HG03432 (cell line): ENCODE results near the gene CDYL.

ENCODE experiments used
- ATAC-seq: cut with Tn5 transposase; IDR thresholded peaks from one replicate; pipeline ENCODE4 v1.9.1; 2021; ENCODE audit warnings: mild to moderate bottlenecking, moderate library complexity; ENCODE audit not compliant: unreplicated experiment

Gene CDYL, protein sequence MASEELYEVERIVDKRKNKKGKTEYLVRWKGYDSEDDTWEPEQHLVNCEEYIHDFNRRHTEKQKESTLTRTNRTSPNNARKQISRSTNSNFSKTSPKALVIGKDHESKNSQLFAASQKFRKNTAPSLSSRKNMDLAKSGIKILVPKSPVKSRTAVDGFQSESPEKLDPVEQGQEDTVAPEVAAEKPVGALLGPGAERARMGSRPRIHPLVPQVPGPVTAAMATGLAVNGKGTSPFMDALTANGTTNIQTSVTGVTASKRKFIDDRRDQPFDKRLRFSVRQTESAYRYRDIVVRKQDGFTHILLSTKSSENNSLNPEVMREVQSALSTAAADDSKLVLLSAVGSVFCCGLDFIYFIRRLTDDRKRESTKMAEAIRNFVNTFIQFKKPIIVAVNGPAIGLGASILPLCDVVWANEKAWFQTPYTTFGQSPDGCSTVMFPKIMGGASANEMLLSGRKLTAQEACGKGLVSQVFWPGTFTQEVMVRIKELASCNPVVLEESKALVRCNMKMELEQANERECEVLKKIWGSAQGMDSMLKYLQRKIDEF

DNA sequence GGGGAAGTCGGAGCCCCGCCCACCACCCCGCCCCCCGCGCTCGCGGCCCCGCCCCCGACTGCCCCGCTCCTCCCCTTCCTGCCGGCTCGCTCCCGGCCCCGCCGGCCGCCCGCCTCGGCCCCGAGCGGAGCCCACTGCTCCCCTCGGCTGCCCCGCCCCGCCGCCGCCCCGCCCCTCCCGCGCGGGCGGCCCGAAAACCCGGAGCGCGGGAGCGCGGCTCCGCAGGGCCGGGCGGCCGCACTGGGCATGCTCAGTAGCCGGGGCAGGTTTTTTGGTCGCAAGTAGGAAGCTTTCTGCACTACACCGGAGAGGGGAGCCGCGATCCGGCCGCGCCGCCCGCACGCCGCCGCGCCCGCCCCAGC lies at the start of gene CDYL:
CDYL (plus strand) TSS at position 274 of the 362 bp plus-strand sequence. CDS start 380 bp downstream, outside the sequence.
- peak; percentile 70 for ATAC-seq

DNA sequence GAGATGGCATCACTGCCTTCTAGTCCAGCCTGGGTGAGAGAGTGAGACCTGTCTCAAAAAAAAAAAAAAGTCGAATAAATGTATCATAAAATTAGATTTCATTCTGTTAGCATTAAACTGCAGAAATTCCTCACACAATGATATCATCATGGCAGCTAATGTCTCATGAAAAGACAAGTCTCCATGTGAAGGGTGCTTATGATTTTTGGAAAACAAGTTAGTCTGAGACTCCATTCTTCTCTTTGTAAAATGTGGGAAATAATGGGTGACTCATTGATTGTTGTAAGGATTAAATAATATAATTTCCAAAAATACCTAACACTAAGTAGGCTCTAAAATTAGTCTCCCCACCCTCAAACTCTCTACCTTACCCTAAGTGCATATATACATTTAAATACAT lies 49.6 kb upstream of the CDYL start:
- ATAC-seq: no peak

DNA sequence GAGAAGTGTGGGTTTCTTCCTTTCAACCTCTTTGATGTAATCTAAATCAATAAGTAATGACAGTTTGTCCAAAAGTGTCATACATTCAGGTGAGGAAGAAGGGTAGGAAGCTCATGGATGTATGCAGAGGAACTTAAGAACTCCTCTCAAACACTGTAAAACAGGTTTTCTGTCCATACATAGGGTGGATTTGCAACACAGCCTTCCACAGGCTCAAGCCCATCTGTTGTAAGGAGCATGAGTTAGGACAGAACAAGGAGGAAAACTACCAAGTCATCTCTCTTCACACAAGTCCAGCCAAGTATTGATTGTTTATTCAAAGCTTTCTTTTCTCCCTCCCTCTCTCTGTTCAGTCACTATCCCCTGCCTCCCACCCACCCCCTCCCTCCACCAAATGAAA lies 49.0 kb upstream of the CDYL start:
- no peak for ATAC-seq

DNA sequence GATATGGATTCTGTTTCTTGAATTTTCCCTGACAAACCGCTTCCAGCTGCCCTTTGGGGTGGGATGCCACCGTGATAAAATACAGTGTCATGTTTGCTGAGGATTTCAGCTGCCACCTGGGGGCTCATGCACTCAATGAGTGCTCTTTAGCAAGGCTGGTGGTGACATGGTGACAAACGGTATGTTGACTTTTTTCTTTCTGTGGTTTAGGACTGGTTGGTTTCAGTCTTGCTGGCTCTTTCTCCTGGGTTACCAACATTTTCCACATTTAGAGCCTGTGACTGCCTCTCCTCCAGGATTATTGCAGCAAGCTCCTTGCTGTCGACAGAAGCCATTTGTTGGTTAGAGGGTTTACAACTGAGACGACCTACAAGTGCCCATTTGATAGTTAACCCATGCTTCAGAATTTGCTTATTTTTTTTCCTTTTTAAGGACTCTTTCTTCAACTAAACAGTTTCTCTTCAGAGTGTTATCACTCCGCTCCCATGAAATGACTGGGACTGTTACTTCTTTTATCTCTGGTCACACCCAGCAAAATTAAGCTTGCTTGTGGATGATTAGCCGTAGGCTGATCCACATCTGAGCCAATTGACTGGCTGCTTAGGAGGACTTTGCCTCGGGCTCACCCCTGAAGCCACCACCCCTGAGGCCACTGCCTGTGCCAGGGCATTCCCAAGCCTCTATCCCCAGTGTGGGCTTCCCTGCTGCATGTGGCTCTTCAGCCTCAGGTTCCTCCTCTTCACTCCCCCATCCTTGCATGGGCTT lies 48.4 kb upstream of the CDYL start:
- no peak for ATAC-seq

DNA sequence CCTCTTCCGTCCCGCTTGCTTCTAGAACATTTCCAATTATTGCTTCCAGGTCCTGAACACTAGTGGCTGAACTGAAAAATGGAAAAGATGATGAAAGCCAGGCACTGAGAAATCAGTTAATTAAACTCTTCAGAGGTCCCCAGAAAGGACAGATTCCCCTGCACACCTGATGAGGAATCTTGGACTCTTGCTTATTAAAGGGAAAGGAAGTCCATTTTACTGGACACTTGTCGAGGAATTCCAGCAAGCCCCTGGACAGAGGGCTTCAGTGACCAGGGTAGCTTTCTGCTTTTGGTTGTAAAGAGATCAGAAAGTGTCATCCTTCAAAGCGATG lies 47.8 kb upstream of the CDYL start:
- no peak for ATAC-seq

DNA sequence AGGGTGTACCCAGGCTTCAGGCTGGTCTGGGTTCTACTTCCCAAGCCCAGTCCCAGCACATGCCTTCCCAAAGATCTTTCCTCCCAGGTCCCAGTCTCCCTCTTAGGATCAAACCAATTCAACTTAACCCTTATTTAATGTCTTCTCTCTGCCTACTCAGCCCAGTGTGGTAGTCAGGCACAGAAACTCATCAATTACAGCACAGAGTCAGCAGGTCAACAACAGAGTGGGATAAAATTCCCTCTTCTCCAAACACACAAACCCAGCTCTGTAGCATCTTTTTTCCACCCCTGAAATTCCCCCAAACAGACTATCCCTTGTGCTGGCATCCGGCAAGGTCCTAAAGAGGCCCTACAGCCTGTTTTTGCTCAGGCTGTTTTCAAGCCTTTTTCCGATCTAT lies 47.3 kb upstream of the CDYL start:
- no peak for ATAC-seq

DNA sequence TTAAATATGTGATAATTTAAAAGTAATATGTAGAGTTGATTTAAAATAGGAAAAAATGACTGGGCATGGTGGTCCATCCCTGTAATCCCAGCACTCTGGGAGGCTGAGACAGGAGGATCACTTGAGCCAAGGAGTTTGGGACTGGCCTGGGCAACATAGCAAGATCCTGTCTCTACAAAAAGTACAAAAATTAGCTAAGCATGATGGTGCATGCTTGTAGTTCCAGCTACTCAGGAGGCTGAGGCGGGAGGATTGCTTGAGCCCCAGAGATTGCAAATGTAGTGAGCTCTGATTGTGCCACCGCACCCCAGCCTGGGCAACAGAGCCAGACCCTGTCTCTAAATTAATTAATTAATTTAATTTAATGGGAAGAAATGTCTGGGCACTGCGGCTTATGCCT lies 44.2 kb upstream of the CDYL start:
- no peak for ATAC-seq

DNA sequence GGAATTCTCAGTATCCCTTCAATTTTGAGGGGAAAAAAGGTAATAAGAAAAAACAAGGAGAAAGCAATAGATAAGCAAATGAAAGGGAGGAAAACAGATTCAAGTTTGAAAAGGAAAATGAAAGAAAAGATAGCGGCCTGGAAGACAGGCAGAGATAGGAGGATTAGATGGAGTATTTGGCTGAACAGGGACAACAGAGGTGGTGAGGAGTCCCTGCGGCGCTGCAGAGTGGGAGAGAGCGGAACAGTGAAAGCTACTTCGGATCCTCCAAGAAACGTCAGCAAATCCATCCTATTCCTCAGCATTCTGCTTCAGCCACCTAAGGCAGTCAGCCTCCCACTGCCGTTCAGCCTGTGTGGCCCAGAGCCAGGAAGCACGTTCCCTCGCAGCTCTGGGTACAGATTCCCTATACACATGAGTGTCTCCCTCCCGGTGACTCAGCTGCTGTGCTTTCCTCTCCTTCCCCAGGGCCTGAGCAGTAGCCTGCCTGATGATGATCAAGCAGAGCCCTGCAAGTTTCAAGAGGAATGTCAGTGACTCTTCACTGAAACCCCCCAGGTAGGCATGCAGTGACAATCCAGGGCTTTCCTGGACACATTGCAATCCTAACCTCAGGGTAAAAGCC lies 43.4 kb upstream of the CDYL start:
- no peak for ATAC-seq

DNA sequence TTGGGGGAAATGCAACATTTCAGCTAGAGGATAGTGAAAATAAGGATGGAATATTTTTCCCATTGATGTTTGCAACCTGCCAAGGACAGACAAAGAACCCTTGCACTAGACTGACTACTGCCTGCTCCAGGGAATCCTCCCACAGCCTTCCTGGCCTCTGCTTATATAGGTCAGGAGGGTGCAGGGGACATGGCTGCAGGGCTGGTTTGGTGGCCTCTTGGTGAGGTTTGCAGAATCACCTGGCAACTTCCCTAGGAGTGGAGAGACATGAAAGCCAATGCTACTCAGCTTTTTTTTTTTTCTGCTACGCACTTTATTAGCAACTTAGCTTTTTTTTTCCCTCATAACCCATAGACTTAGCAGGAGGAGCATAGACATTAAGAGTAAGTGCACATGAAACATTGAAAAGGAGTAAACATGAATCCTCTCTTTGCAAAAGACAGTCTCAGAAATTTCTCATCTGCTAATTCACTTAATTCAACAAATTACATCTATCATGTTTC lies 39.8 kb upstream of the CDYL start:
- no peak for ATAC-seq

DNA sequence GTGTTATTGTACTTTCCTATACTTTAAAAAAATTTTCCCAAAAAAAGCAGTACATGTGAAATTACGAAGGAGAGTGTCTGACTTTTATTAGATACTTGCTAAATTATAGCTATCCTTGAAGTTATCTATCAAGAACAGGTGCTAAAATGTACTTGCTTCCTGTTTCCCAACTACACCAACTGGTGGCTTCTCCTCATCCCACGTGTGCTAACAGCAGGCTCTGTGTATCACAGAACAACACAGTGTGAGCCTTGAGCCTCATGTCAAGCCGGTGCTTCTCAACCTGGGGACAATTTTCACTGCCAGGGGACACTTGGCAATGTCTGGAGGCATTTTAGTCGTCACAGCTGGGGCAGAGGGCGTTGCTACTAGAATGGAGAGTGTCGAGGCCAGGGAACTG lies 36.2 kb upstream of the CDYL start:
- no peak for ATAC-seq

DNA sequence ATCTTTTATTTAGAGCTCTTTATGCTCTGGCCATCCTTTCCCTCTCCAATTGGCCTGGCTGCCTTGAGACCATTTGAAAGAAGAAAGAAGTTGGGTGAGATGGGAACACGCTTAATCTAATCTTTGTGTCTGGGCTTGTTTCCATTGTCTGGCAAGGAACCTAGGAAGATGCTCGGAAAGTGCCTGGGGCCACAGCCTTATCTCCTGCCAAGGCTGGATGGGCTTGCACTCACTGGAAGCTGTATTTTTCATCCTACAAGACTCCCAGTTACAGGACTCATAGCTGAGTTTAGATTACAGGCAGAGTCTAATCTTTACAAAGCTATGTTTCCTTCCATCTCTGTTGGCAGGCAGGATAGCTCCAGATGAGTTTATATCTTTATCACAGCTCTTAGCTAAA lies 33.1 kb upstream of the CDYL start:
- no peak for ATAC-seq

DNA sequence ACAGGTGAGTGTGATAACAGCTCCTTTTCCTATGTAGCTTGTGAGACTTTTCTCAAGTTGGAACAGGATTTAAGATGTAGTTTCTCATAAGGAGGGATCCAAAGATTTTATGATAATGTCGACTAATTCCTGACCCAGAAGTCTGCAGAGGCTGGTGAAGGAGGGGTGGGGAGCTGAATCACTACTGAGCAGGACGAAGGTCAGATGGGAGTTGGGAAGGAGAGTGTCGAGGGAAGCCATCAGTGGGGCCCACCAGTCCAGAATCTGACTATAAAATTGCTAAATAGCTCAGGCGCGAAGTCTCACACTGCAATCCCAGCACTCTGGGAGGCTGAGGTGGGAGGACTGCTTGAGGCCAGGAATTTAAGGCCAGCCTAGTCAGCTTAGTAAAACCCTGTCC lies 32.3 kb upstream of the CDYL start:
- no peak for ATAC-seq

DNA sequence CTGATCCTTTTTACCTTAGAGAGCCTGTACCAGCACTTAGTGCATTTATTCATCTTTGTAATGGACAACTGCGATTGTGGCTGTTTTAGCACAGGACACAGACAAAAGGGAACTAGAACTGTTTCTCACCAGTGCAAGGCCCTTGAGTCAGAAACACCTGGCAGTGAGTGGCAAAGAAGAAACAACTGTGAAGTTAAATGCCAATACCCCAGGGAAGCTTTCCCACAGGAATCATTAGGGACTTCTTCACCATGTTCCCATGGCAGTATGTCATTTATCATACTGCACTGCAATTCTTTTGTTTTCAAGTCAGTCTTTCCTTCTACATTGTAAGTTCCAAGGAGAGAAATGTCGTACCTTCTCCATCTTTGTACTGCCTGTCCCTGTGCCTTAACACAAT lies 28.6 kb upstream of the CDYL start:
- ATAC-seq: no peak

DNA sequence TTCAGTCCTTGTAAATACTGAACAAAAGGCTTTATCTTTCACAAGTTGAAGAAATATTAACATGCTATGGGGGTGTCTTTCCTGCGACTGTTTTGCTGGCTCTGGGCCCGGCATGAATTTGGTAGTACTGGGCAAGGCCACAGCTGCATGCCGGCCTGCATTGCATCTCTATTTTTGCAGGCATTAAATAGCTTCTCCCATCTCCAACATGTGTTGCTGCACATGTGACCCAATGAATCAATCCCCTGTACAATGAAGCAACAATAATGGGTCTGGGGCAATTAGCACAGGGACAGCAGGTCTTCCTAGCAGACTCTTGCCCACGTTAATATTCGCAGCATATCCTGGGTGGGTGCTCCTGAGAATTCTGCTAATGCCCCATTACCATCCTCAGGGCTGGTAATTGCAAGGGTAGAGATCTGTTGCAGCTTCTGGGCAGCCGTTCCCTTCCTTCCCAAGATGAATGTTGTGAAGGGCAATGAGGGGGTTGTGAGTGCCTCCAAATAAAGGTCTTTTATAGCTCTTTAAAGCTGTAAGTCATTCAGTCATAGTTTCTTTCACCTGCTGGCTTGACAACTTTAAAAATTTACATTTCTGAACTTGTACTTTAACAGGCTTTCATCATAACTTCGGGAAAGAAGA lies 24.3 kb upstream of the CDYL start:
- no peak for ATAC-seq

DNA sequence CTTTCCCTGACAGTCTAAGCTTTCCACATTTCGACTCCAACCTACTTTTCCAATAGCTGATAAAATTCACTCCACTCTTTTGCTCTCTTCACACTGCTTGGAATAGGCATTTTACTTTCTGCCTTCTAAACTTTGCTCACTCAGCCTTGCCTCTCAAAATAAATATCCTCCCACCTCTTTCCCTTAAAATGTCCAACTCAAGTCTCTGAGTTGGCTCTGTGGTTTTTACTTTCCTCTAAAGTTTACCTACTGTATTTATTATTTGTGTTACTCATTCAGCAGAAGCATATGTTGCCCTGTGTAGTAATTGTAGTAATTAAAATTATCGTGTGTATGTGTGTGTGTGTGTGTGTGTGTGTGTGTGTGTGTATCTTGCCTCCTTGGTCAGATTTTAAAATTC lies 20.0 kb upstream of the CDYL start:
- ATAC-seq: no peak

DNA sequence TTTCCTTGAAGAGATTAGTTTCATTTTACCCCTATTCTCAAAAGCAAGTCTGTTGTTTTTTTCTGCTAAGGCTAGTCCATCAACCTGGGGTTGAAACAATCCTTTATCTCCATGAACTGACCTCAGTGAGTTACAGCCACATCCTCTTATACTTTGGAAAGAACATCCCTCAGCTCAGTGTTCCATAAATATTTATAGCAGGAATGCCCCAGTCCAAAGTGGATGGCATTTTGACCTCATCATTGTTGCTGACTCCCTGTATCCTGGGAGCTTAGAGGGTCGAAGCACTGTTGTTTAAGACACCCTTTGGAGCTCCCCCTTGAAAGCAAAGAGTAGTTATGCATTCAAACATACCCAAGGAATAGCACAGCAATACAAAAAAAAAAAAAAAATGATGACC lies 16.2 kb upstream of the CDYL start:
- no peak for ATAC-seq

DNA sequence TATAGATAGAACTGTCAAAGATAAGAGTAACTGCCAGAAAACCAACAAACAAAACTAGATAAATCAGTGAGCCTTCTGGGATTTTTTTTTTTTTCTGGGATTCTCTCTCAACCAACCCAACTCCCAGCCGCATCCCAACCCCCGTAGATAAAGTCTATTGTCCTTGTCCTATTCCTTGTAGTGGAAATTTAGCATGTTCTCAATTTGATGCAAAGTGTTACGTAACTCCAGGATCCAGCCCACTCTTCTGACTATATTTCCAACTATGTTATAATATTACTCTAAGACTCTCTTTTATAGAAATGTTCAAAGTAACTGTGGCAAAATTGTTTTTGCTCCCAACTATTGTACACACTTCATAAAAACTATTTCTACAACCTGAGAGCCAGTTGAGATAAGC lies 15.4 kb upstream of the CDYL start:
- no peak for ATAC-seq

DNA sequence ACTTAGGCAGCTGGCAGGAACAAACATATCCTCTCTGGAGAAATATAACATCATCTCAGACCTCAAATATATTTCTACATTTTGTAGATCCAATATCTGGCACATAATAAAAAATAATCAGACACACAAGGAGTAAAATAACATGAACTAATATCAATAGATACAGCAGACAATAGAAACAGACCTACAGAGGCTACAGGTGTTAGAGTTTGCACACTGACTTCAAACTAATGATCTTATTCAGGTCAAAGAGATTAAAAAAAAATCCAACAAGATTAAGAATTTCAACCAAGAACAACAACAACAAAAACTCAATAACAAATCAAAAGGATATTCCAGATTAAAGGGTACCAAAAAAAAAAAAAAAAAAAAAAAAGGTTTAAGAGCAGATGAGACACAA lies 13.9 kb upstream of the CDYL start:
- no peak for ATAC-seq

DNA sequence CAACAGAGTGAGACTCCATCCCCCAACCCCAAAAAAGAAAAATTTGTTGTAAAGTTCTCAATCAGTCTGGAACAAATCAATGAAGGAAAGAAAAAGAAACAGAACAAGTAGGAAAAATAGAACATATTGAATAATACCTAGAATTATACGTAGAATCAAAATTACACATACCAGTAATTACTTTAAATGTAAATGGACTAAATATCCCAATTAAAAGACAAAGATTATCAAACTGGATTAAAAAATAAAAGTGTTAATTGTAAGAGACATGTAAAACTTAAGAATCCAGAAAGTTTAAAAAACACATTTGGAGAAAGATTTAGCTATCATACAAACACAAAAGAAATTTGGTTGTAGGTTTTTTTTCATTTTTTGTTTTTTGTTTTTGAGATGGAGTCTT lies 12.3 kb upstream of the CDYL start:
- no peak for ATAC-seq

DNA sequence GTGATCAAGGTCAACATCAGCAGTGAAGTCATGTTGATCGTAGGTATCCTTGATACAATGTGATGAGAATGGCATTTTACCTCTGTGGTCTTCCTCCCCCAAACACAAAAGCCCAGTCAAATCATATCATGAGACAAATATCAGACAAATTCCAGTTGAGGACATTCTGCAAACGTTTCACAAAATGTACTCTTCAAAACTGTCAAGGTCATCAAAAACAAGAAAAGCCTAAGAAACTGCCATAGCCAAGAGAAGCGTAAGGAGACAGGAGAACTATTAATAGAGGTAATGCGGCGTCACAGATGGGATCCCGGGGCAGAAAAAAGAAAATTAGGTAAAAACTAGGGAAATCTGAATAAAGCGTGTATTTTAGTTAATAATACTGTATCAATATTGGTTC lies 7.4 kb upstream of the CDYL start:
- no peak for ATAC-seq

DNA sequence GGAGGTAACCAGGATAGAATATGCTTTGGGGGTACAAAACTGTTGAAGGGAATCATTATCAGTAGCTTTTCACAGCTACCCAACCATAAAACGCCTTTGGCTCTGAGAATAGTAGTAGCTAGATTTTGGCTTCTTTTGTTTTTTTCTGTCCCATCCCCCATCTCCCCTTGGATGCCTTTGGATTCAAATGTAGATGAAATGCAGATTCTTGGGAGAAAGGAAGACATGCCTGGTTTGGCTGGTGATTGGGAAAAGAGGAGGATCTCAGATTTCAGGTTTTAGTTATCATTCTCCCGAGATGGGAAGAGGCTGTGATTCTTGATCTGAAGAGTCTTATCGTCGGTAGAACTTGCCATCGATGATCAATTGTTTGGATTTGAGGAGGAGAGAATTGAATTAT lies 3.5 kb upstream of the CDYL start:
- ATAC-seq: no peak
